ENCODE measurements around the gene PLA2G10.
"Not testable (repeated sequence)": the region's sequence is repeated elsewhere in the genome, so short reads cannot be mapped to it uniquely, and the experiment has no call there.

The PLA2G10 gene

GRCh38 chr16:14667347-14668266 is 26.5 kb downstream of the PLA2G10 start:
- DNase-seq (ENCODE audit: low spot score) = no peak

- DNase-seq (ENCODE audit: low spot score) = no peak
These were observed 36.0 kb downstream of the PLA2G10 start for GRCh38 chr16:14658063-14658462.

- no peak for DNase-seq (ENCODE audit: low spot score)
These were observed 41.4 kb downstream of the PLA2G10 start for GRCh38 chr16:14652726-14653125.

- DNase-seq (ENCODE audit: low spot score) = no peak
These were observed 43.5 kb downstream of the PLA2G10 start for GRCh38 chr16:14650629-14651028.

- no peak for DNase-seq (ENCODE audit: low spot score)
These were observed 44.3 kb downstream of the PLA2G10 start for GRCh38 chr16:14649816-14650215.

- no peak for DNase-seq (ENCODE audit: low spot score)
These were observed 52.2 kb downstream of the PLA2G10 start for GRCh38 chr16:14641926-14642325.

GRCh38 chr16:14641206-14641605 is 52.9 kb downstream of the PLA2G10 start:
- DNase-seq (ENCODE audit: low spot score) = no peak

- no peak for DNase-seq (ENCODE audit: low spot score)
These were observed 53.6 kb downstream of the PLA2G10 start for GRCh38 chr16:14640538-14640937.

GRCh38 chr16:14636951-14637240 is 57.2 kb downstream of the PLA2G10 start:
- DNase-seq (ENCODE audit: low spot score) = not testable (repeated sequence)

GRCh38 chr16:14636179-14636950 is 57.7 kb downstream of the PLA2G10 start:
- DNase-seq (ENCODE audit: low spot score) = not testable (repeated sequence)

- DNase-seq (ENCODE audit: low spot score) = no peak
These were observed 58.5 kb downstream of the PLA2G10 start for GRCh38 chr16:14635395-14636165.

GRCh38 chr16:14634389-14634725 is 59.8 kb downstream of the PLA2G10 start:
- DNase-seq (ENCODE audit: low spot score) = no peak

GRCh38 chr16:14632693-14633569 is 61.2 kb downstream of the PLA2G10 start, which contains the start of gene BFAR:
Gene BFAR, plus strand, starts transcription at chr16:14632951. Its CDS starts 11,396 bp downstream, at chr16:14644347.
- DNase-seq (ENCODE audit: low spot score) = peak; percentile 99

GRCh38 chr16:14630620-14631330 is 63.3 kb downstream of the PLA2G10 start:
- DNase-seq (ENCODE audit: low spot score) = not testable (repeated sequence)

GRCh38 chr16:14629919-14630619 is 64.0 kb downstream of the PLA2G10 start, which contains the start of gene PARN:
Gene PARN, minus strand, starts transcription at chr16:14630260. Its CDS starts 135 bp downstream, at chr16:14630125.
- DNase-seq (ENCODE audit: low spot score) = peak; percentile 98

- DNase-seq (ENCODE audit: low spot score) = no peak
These were observed 64.5 kb downstream of the PLA2G10 start for GRCh38 chr16:14629612-14629918.

GRCh38 chr16:14628806-14629611 is 65.1 kb downstream of the PLA2G10 start:
- peak; percentile 2 for DNase-seq (ENCODE audit: low spot score)

GRCh38 chr16:14627078-14627477 is 67.0 kb downstream of the PLA2G10 start:
- no peak for DNase-seq (ENCODE audit: low spot score)
